IPS-20b (cell line): Measurements from ENCODE around the gene NCOA6.

ENCODE experiments used
- H3K27ac ChIP-seq: one replicate; pipeline ENCODE4 v1.5.1; 2013; ENCODE audit warnings: low read length
- H3K27me3 ChIP-seq: 2 replicates; pipeline ENCODE4 v1.6.1; 2013; ENCODE audit warnings: mild to moderate bottlenecking, low read length, inconsistent platforms; ENCODE audit not compliant: insufficient read depth
- H3K36me3 ChIP-seq: 2 replicates; pipeline ENCODE4 v1.6.1; 2013; ENCODE audit warnings: low read depth, mild to moderate bottlenecking, inconsistent platforms, low read length, moderate library complexity; ENCODE audit not compliant: insufficient read depth
- H3K4me1 ChIP-seq: 2 replicates; pipeline ENCODE4 v1.6.1; 2013; ENCODE audit warnings: mild to moderate bottlenecking, control low read depth, inconsistent platforms, low read length, moderate library complexity; ENCODE audit not compliant: insufficient read depth
- H3K4me3 ChIP-seq: 2 replicates; pipeline ENCODE4 v1.5.1; 2013; ENCODE audit warnings: mild to moderate bottlenecking, low read length, inconsistent platforms
- H3K9ac ChIP-seq: 2 replicates; pipeline ENCODE4 v1.6.1; 2013; ENCODE audit warnings: low read depth, mild to moderate bottlenecking, inconsistent platforms, low read length, moderate library complexity
- H3K9me3 ChIP-seq: 2 replicates; pipeline ENCODE4 v1.6.1; 2013; ENCODE audit warnings: mild to moderate bottlenecking, low read depth, low read length, inconsistent platforms; ENCODE audit not compliant: insufficient read depth

The NCOA6 gene

GRCh38 chr20:34825530-34826362 lies at the start of gene NCOA6:
NCOA6 (minus strand) TSS chr20:34825651; CDS start chr20:34782355, 43,296 bp downstream.
- Histone ChIP-seq H3K9ac (peak within 1 kb of the TSS; percentile 91), H3K9me3 (no peaks in the 10 kb centered on the region), H3K27ac (peak within 1 kb of the TSS; percentile 71), H3K36me3 (no peaks in the 10 kb centered on the region), H3K27me3 (no peaks in the 10 kb centered on the region), H3K4me3 (peak within 1 kb of the TSS; percentile 93), H3K4me1 (peaks cover 5% of the 10 kb centered on the region; the same call in 1 of the 2 replicates)

- Histone ChIP-seq H3K4me3 (no peak overlapping the region), H3K27ac (no peak overlapping the region), H3K4me1 (no peaks in the 10 kb centered on the region; the same call in 1 of the 2 replicates), H3K27me3 (peaks cover 41% of the 10 kb centered on the region), H3K9me3 (no peaks in the 10 kb centered on the region), H3K9ac (no peak overlapping the region), H3K36me3 (no peaks in the 10 kb centered on the region)
Measured at GRCh38 chr20:34874094-34874654, 48.7 kb upstream of the NCOA6 start.

GRCh38 chr20:34873583-34874093 lies 48.2 kb upstream of the NCOA6 start:
- Histone ChIP-seq H3K9ac (no peak overlapping the region), H3K36me3 (no peaks in the 10 kb centered on the region; the same call in 1 of the 2 replicates), H3K9me3 (no peaks in the 10 kb centered on the region), H3K4me3 (peak overlapping the region; percentile 80), H3K27me3 (peaks cover 41% of the 10 kb centered on the region), H3K4me1 (no peaks in the 10 kb centered on the region; the same call in 1 of the 2 replicates), H3K27ac (no peak overlapping the region)

- peak within 1 kb of the TSS; percentile 80 for H3K4me3 ChIP-seq
- H3K27me3 ChIP-seq, result peaks cover 35% of the 10 kb centered on the region
- no peak within 1 kb of the TSS for H3K27ac ChIP-seq
- peak within 1 kb of the TSS; percentile 65; the same call in 1 of the 2 replicates for H3K9ac ChIP-seq
- no peaks in the 10 kb centered on the region; the same call in 1 of the 2 replicates for H3K36me3 ChIP-seq
- H3K4me1 ChIP-seq, result no peaks in the 10 kb centered on the region; the same call in 1 of the 2 replicates
- no peaks in the 10 kb centered on the region for H3K9me3 ChIP-seq
Measured at GRCh38 chr20:34872622-34873224, 47.3 kb upstream of the NCOA6 start, which contains the start of gene GGT7. GGT7 (minus strand) TSS chr20:34872856; CDS start chr20:34872815, 41 bp downstream.

GRCh38 chr20:34871966-34872621 lies 46.6 kb upstream of the NCOA6 start:
- peak overlapping the region; percentile 65; the same call in 1 of the 2 replicates for H3K9ac ChIP-seq
- H3K4me3 ChIP-seq, result peak overlapping the region; percentile 80
- H3K27me3 ChIP-seq, result peaks cover 31% of the 10 kb centered on the region
- no peaks in the 10 kb centered on the region; the same call in 1 of the 2 replicates for H3K36me3 ChIP-seq
- no peak overlapping the region for H3K27ac ChIP-seq
- no peaks in the 10 kb centered on the region for H3K9me3 ChIP-seq
- no peaks in the 10 kb centered on the region; the same call in 1 of the 2 replicates for H3K4me1 ChIP-seq

GRCh38 chr20:34871320-34871926 lies 46.0 kb upstream of the NCOA6 start:
- peaks cover 25% of the 10 kb centered on the region for H3K27me3 ChIP-seq
- peak overlapping the region; percentile 80 for H3K4me3 ChIP-seq
- H3K36me3 ChIP-seq, result no peaks in the 10 kb centered on the region; the same call in 1 of the 2 replicates
- no peaks in the 10 kb centered on the region for H3K9me3 ChIP-seq
- no peak overlapping the region for H3K27ac ChIP-seq
- no peaks in the 10 kb centered on the region; the same call in 1 of the 2 replicates for H3K4me1 ChIP-seq
- H3K9ac ChIP-seq, result peak overlapping the region; percentile 65; the same call in 1 of the 2 replicates

- Histone ChIP-seq H3K4me3 (no peak overlapping the region), H3K9me3 (no peaks in the 10 kb centered on the region), H3K27ac (no peak overlapping the region), H3K9ac (no peak overlapping the region), H3K36me3 (peaks cover 13% of the 10 kb centered on the region), H3K27me3 (no peaks in the 10 kb centered on the region), H3K4me1 (0 out of 2 replicates have a peak, but pooled peaks cover 3% of the 10 kb centered on the region)
Measured at GRCh38 chr20:34864216-34864615, 38.8 kb upstream of the NCOA6 start.

GRCh38 chr20:34863421-34863965 lies 38.0 kb upstream of the NCOA6 start:
- peaks cover 15% of the 10 kb centered on the region for H3K36me3 ChIP-seq
- no peak overlapping the region for H3K27ac ChIP-seq
- no peaks in the 10 kb centered on the region for H3K9me3 ChIP-seq
- no peaks in the 10 kb centered on the region for H3K27me3 ChIP-seq
- no peak overlapping the region for H3K4me3 ChIP-seq
- 0 out of 2 replicates have a peak, but pooled peaks cover 3% of the 10 kb centered on the region for H3K4me1 ChIP-seq
- H3K9ac ChIP-seq, result no peak overlapping the region

- H3K4me3 ChIP-seq, result no peak overlapping the region
- H3K27me3 ChIP-seq, result no peaks in the 10 kb centered on the region
- H3K9me3 ChIP-seq, result no peaks in the 10 kb centered on the region
- no peak overlapping the region for H3K27ac ChIP-seq
- H3K4me1 ChIP-seq, result 0 out of 2 replicates have a peak, but pooled peaks cover 3% of the 10 kb centered on the region
- peaks cover 22% of the 10 kb centered on the region for H3K36me3 ChIP-seq
- H3K9ac ChIP-seq, result no peak overlapping the region
Measured at GRCh38 chr20:34862724-34863123, 37.3 kb upstream of the NCOA6 start.

- peaks cover 29% of the 10 kb centered on the region for H3K36me3 ChIP-seq
- H3K27me3 ChIP-seq, result no peaks in the 10 kb centered on the region
- no peak overlapping the region for H3K4me3 ChIP-seq
- no peaks in the 10 kb centered on the region for H3K9me3 ChIP-seq
- H3K4me1 ChIP-seq, result 0 out of 2 replicates have a peak, but pooled peaks cover 3% of the 10 kb centered on the region
- H3K9ac ChIP-seq, result no peak overlapping the region
- no peak overlapping the region for H3K27ac ChIP-seq
Measured at GRCh38 chr20:34861386-34862084, 36.1 kb upstream of the NCOA6 start.
